Endodermal cell (in vitro differentiated cells): ENCODE data around the gene CYB5A. TPM values are rescaled to one million over a fixed set of nuclear protein-coding genes. Genes with fewer than 3 reads are reported as not detected.

Experiments used
- DNase-seq: peaks from one replicate; pipeline ENCODE4 v3.0.0-alpha.2; 2017
- H3K27ac ChIP-seq: 2 replicates; pipeline ENCODE4 v1.5.1; 2013; ENCODE audit warnings: mild to moderate bottlenecking, low read depth, low read length, moderate library complexity
- H3K27me3 ChIP-seq: 2 replicates; pipeline ENCODE4 v1.6.1; 2013; ENCODE audit warnings: mild to moderate bottlenecking, low read length, moderate library complexity; ENCODE audit not compliant: insufficient read depth, control insufficient read depth, poor library complexity, severe bottlenecking
- H3K36me3 ChIP-seq: 2 replicates; pipeline ENCODE4 v1.7.0; 2013; ENCODE audit warnings: mild to moderate bottlenecking, low read length, moderate library complexity; ENCODE audit not compliant: control insufficient read depth, insufficient read depth
- H3K4me1 ChIP-seq: one replicate; pipeline ENCODE4 v1.7.0; 2013; ENCODE audit warnings: low read length; ENCODE audit not compliant: control insufficient read depth, insufficient read depth
- H3K4me3 ChIP-seq: 2 replicates; pipeline ENCODE4 v1.5.1; 2013; ENCODE audit warnings: mild to moderate bottlenecking, low read length, moderate library complexity
- H3K9ac ChIP-seq: 2 replicates; pipeline ENCODE4 v1.6.1; 2013; ENCODE audit warnings: mild to moderate bottlenecking, low read length, moderate library complexity; ENCODE audit not compliant: poor library complexity, severe bottlenecking; ENCODE audit errors: extremely low read depth
- H3K9me3 ChIP-seq: 2 replicates; pipeline ENCODE4 v1.6.1; 2013; ENCODE audit warnings: mild to moderate bottlenecking, low read length, moderate library complexity; ENCODE audit not compliant: control insufficient read depth
- H3K27ac Mint-ChIP-seq: 2 replicates; pipeline ENCODE4 v1.8.0; 2020; ENCODE audit warnings: mixed read lengths
- H3K27me3 Mint-ChIP-seq: 2 replicates; pipeline ENCODE4 v1.8.0; 2021; ENCODE audit warnings: mild to moderate bottlenecking, mixed read lengths; ENCODE audit not compliant: insufficient read depth
- H3K36me3 Mint-ChIP-seq: 2 replicates; pipeline ENCODE4 v1.8.0; 2020; ENCODE audit warnings: low read depth, mixed read lengths
- H3K4me1 Mint-ChIP-seq: 2 replicates; pipeline ENCODE4 v1.8.0; 2020; ENCODE audit warnings: mixed read lengths
- H3K4me3 Mint-ChIP-seq: 2 replicates; pipeline ENCODE4 v1.8.0; 2020; ENCODE audit warnings: mild to moderate bottlenecking, moderate library complexity, mixed read lengths
- H3K9me3 Mint-ChIP-seq: 2 replicates; pipeline ENCODE4 v1.8.0; 2020; ENCODE audit warnings: mild to moderate bottlenecking, mixed read lengths
- WGBS, 2 experiments: methylation state at CpG; one replicate each; pipeline versions ENCODE4 v1.1.5 to v1.1.7; 2013; ENCODE audit warnings: missing lambda C conversion rate in 2 of 2, mixed read lengths in 1 of 2; ENCODE audit not compliant: insufficient coverage in 1 of 2, insufficient read length in 1 of 2; 5-methylcytosine and 5-hydroxymethylcytosine counted together
- total RNA-seq, 2 donors: library from RNA; stranded (reverse); fragmentation: NEBNext Ultra II Directional in 1 of 2; extraction: Animal tissue kit (Norgen Biotek cat#: 25700) in 1 of 2; gene quantifications; 2 replicates in 1 of 2; 3 replicates in 1 of 2; pipeline ENCODE4 v1.2.1, GENCODE V29; 2021
- TF ChIP-seq, protein P1 (sequence below): fragments of 200-600 bp; sonication (generic); conservative IDR thresholded peaks from 2 replicates; pipeline ENCODE4 v1.5.0; 2021; ENCODE audit warnings: antibody characterized with exemption, mild to moderate bottlenecking

Gene CYB5A
- total RNA-seq, 2 donors from 2014 or later: 72.6 to 124 TPM

DNA sequence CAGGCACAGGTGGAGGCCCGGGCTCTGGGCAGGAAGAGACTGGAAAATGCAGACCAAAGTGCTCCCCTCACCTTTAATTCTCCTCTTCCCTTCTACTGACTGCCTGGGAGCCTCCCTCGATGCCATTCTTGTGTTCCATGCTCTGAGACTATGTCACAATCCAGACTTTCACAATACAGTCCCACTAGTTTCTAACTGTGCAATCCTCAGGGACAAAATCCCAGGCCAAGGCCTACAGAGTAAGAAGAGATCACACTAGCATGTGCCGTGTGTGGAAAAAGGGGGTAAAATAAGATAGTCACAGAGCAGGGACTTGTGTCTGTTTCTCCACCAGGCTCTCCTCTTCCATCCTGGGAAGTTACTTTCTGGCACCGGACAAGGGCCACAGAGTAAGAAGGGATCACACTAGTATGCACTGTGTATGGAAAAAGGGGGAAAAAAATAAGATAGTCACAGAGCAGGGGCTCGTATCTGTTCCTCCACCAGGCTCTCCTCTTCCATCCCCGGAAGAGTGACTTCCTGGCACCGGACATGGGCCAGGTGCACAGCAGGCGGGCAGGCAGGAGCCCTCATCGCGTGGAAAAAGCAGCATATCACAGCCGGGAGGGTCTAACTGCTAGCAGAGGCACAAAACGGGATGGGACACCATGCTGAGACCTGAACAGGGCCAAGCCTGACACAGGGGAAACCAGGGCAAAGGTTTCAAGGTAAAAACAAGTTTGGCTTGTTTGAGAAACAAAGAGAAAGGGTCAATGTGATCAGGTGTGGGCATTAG lies 9.6 kb downstream of the CYB5A start:
- H3K36me3 ChIP-seq: no peaks in the 10 kb centered on the region
- DNase-seq: peak; percentile 63
- no peak overlapping the region for H3K27ac ChIP-seq
- TF ChIP-seq, protein P1, sequence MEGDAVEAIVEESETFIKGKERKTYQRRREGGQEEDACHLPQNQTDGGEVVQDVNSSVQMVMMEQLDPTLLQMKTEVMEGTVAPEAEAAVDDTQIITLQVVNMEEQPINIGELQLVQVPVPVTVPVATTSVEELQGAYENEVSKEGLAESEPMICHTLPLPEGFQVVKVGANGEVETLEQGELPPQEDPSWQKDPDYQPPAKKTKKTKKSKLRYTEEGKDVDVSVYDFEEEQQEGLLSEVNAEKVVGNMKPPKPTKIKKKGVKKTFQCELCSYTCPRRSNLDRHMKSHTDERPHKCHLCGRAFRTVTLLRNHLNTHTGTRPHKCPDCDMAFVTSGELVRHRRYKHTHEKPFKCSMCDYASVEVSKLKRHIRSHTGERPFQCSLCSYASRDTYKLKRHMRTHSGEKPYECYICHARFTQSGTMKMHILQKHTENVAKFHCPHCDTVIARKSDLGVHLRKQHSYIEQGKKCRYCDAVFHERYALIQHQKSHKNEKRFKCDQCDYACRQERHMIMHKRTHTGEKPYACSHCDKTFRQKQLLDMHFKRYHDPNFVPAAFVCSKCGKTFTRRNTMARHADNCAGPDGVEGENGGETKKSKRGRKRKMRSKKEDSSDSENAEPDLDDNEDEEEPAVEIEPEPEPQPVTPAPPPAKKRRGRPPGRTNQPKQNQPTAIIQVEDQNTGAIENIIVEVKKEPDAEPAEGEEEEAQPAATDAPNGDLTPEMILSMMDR: no peak
- Mint-ChIP-seq H3K9me3 (peaks cover 2% of the 10 kb centered on the region), H3K27ac (peak overlapping the region; percentile 32), H3K4me3 (peak overlapping the region; percentile 31), H3K4me1 (peaks cover 56% of the 10 kb centered on the region), H3K36me3 (peaks cover 11% of the 10 kb centered on the region), H3K27me3 (no peaks in the 10 kb centered on the region)
- H3K27me3 ChIP-seq: no peaks in the 10 kb centered on the region
- H3K4me3 ChIP-seq: no peak overlapping the region
- no peaks in the 10 kb centered on the region for H3K9me3 ChIP-seq
- no peak overlapping the region for H3K9ac ChIP-seq
- no peaks in the 10 kb centered on the region for H3K4me1 ChIP-seq
- 67 to 76% methylated on average over 7 to 12 of the region's 12 CpGs for WGBS, 2 experiments

DNA sequence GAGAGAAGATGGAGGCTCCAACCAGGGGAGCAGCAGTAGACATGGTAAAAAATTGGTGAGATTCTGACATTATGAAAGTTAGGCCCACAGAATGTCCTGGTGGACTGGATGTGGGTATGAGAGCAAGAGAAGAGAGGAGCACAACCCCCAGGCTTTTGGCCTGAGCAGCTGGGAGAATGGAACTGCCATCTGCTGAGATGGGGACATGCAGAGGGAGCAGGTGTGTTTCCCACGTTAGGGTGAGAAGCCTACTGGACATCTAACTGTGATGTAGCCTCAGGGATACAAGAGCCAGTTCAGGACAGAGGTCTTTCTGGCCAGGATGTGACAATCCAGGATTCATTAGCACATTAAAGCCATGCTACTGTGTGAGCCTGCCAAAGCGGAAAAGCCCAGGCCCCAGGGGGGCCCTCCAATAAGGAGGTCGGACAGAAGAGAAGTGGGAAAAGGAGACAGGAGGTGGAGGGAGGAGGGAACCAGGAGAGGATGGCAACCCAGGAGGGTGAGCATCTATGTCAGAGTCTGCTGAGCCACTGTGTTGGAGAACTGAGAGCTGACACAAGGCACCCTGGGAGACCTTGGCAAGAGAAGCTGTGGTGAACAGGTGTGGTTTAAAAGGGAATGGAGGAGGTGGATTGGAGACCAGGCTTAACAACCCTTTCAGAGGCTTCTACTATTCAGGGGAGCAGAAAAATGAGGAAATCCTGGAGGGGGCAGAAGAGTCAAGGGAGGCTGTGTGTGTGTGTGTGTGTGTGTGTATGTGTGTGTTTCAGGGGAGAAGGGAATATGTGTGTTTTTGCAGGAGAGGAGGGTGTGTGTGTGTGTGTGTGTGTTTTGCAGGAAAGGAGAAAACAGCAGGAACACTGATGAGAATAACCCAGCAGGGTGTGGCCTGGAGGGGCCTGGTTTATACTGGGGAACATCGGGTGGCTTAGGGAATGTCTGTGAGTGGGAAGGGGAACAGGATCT lies 10.5 kb downstream of the CYB5A start:
- Mint-ChIP-seq H3K4me3 (peak overlapping the region; percentile 31), H3K4me1 (peaks cover 54% of the 10 kb centered on the region), H3K27me3 (no peaks in the 10 kb centered on the region), H3K9me3 (peaks cover 2% of the 10 kb centered on the region), H3K27ac (peak overlapping the region; percentile 32), H3K36me3 (peaks cover 19% of the 10 kb centered on the region)
- WGBS, 2 experiments: 45 to 55% methylated on average over 3 to 4 of the region's 4 CpGs
- no peak overlapping the region for H3K9ac ChIP-seq
- H3K4me1 ChIP-seq: no peaks in the 10 kb centered on the region
- TF ChIP-seq, protein P1: no peak
- DNase-seq: peak; percentile 82
- no peaks in the 10 kb centered on the region for H3K27me3 ChIP-seq
- H3K27ac ChIP-seq: peak overlapping the region; percentile 51
- H3K9me3 ChIP-seq: no peaks in the 10 kb centered on the region
- no peaks in the 10 kb centered on the region for H3K36me3 ChIP-seq
- H3K4me3 ChIP-seq: no peak overlapping the region

DNA sequence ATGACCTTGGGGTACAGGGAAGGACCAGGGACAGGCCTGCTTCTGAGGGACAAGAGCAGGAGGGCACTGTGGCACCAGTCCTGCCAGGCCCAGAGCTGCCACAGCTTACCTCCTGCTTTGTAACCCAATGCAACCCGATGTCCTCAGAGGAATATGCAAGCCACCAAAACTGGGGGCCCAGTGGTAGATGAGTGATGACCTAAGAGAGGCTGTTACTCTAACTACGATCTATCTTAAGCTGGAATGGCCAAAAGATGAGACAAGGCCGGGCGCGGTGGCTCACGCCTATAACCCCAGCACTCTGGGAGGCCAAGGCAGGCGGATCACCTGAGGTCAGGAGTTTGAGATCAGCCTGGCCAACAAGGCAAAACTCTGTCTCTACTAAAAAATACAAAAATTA lies 12.8 kb downstream of the CYB5A start:
- no peak overlapping the region for H3K4me3 ChIP-seq
- 93 to 94% methylated on average over 7 of the region's 7 CpGs for WGBS, 2 experiments
- no peaks in the 10 kb centered on the region for H3K36me3 ChIP-seq
- no peak overlapping the region for H3K9ac ChIP-seq
- H3K27me3 Mint-ChIP-seq: no peaks in the 10 kb centered on the region
- H3K9me3 ChIP-seq: no peaks in the 10 kb centered on the region
- no peaks in the 10 kb centered on the region for H3K4me1 ChIP-seq
- peaks cover 19% of the 10 kb centered on the region for H3K36me3 Mint-ChIP-seq
- peaks cover 40% of the 10 kb centered on the region for H3K4me1 Mint-ChIP-seq
- H3K9me3 Mint-ChIP-seq: peaks cover 2% of the 10 kb centered on the region
- H3K27ac Mint-ChIP-seq: no peak overlapping the region
- TF ChIP-seq, protein P1: no peak
- no peaks in the 10 kb centered on the region for H3K27me3 ChIP-seq
- no peak overlapping the region for H3K27ac ChIP-seq
- no peak overlapping the region for H3K4me3 Mint-ChIP-seq
- DNase-seq: no peak
